Activated CD4-positive, CD25-positive, alpha-beta regulatory T cell (primary cell): Measurements from ENCODE around the gene ZSWIM1.
A peak's percentile ranks its signal among the peaks of the same experiment; 100 is the strongest.

ENCODE experiments used
- DNase-seq, 4 experiments: peaks; one replicate each; lab custom pipeline; 2025; lab: John Stamatoyannopoulos, UW

Gene ZSWIM1

GRCh38 chr20:45880988-45881788 lies at the start of gene ZSWIM1:
TSS of gene ZSWIM1 (plus strand) at chr20:45881227. CDS start at chr20:45882593, 1,366 bp downstream.
- peak; percentile 93 to 98 (median 95) for DNase-seq

GRCh38 chr20:45832619-45833018 lies 48.4 kb upstream of the ZSWIM1 start:
- DNase-seq = no peak

- DNase-seq = no peak
These were observed 47.8 kb upstream of the ZSWIM1 start, which contains the start of gene SNX21 for GRCh38 chr20:45833030-45833882. TSS of gene SNX21 (plus strand) at chr20:45833799. CDS start at chr20:45833920, 121 bp downstream.

- DNase-seq = peak in 2 of 4 experiments; percentile 7 to 24
These were observed 46.9 kb upstream of the ZSWIM1 start for GRCh38 chr20:45833883-45834796.

- no peak for DNase-seq
These were observed 46.2 kb upstream of the ZSWIM1 start for GRCh38 chr20:45834797-45835161.

GRCh38 chr20:45835329-45835765 lies 45.7 kb upstream of the ZSWIM1 start:
- DNase-seq = no peak

- no peak for DNase-seq
These were observed 45.2 kb upstream of the ZSWIM1 start for GRCh38 chr20:45835825-45836224.

GRCh38 chr20:45836841-45837240 lies 44.2 kb upstream of the ZSWIM1 start:
- DNase-seq = no peak

- no peak for DNase-seq
These were observed 40.3 kb upstream of the ZSWIM1 start for GRCh38 chr20:45840700-45841198.

- no peak for DNase-seq
These were observed 39.5 kb upstream of the ZSWIM1 start for GRCh38 chr20:45841407-45842129.

- DNase-seq = no peak
These were observed 38.7 kb upstream of the ZSWIM1 start for GRCh38 chr20:45842169-45842812.

- DNase-seq = no peak
These were observed 37.5 kb upstream of the ZSWIM1 start for GRCh38 chr20:45843506-45843905.

GRCh38 chr20:45845452-45845851 lies 35.6 kb upstream of the ZSWIM1 start:
- no peak for DNase-seq

GRCh38 chr20:45848421-45848820 lies 32.6 kb upstream of the ZSWIM1 start:
- DNase-seq = no peak

- no peak for DNase-seq
These were observed 32.0 kb upstream of the ZSWIM1 start for GRCh38 chr20:45848969-45849582.

- DNase-seq = no peak
These were observed 30.8 kb upstream of the ZSWIM1 start for GRCh38 chr20:45850238-45850637.

GRCh38 chr20:45850926-45851325 lies 30.1 kb upstream of the ZSWIM1 start:
- no peak for DNase-seq

GRCh38 chr20:45851501-45851900 lies 29.5 kb upstream of the ZSWIM1 start:
- DNase-seq = no peak

GRCh38 chr20:45852326-45852725 lies 28.7 kb upstream of the ZSWIM1 start:
- no peak for DNase-seq

- no peak for DNase-seq
These were observed 27.5 kb upstream of the ZSWIM1 start for GRCh38 chr20:45853484-45853883.
